B cell (primary cell): ENCODE data around the gene NEMP1.

ENCODE experiments used
- EZH2 ChIP-seq: IDR thresholded peaks from 2 replicates; pipeline ENCODE4 v1.6.1; 2012; ENCODE audit warnings: borderline replicate concordance, low read depth, mild to moderate bottlenecking, moderate library complexity, low read length; ENCODE audit not compliant: insufficient read depth, poor library complexity, severe bottlenecking
- TF ChIP-seq, protein P1 (sequence below): fragments of 200-600 bp; IDR thresholded peaks from one replicate; pipeline ENCODE4 v1.8.0; 2022; ENCODE audit warnings: antibody characterized with exemption, mild to moderate bottlenecking

DNA sequence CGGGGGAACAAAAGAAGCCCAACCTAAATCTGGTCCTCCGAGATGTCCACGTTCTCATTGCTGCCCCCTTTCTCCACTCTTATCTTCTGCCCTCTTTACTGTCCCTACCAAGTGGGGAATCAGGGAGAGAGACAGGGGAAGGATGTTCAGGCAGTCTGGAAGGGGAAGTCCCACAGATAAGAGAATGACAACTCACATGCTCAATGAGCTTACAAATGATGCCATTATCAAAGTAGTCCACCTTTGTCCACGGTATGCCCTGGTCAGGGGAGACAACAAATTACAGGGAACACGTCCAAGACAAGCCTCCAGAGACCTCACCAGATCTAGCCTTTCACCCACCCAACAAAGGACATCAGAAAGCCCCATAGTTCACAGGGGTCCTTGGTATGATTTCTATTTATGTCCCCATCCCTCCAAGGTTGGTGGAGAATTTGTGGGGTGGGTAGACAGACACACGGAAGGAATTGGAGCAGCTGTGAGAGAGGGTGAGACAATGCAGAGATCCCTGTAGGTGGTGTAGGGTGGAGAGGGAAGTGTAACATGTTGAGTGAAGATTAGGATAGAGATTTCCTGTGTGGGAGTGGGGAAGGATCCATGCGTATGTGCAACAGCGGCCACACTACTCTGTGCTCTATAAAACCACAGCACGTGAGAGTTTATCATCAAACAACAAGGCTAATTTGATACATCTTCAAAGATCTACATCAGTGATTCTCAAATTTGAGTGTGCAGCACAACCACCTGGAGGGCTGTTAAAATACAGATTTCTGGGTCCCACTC lies 39.4 kb downstream of the NEMP1 start:
- TF ChIP-seq, protein P1, sequence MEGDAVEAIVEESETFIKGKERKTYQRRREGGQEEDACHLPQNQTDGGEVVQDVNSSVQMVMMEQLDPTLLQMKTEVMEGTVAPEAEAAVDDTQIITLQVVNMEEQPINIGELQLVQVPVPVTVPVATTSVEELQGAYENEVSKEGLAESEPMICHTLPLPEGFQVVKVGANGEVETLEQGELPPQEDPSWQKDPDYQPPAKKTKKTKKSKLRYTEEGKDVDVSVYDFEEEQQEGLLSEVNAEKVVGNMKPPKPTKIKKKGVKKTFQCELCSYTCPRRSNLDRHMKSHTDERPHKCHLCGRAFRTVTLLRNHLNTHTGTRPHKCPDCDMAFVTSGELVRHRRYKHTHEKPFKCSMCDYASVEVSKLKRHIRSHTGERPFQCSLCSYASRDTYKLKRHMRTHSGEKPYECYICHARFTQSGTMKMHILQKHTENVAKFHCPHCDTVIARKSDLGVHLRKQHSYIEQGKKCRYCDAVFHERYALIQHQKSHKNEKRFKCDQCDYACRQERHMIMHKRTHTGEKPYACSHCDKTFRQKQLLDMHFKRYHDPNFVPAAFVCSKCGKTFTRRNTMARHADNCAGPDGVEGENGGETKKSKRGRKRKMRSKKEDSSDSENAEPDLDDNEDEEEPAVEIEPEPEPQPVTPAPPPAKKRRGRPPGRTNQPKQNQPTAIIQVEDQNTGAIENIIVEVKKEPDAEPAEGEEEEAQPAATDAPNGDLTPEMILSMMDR, result no peak
- no peak for TF ChIP-seq EZH2
